Caco-2 (cell line): Measurements from ENCODE around the gene ZBTB48. TPM values are rescaled to one million over a fixed set of nuclear protein-coding genes. Genes with fewer than 3 reads are reported as not detected.
A peak's percentile ranks its signal among the peaks of the same experiment; 100 is the strongest.

Source experiments
- BruUV-seq: library from RNA; stranded (reverse); fragments of 400-500 nt; replicated peaks from 2 replicates; lab custom pipeline; 2021; lab: Mats Ljungman, UMichigan
- CTCF ChIA-PET: fragments of 300-600 bp; sonication (Branson Sonifier 250); formaldehyde crosslinking; loops from one replicate; lab custom pipeline; 2022; ENCODE audit warnings: antibody characterized with exemption; lab: Charles Lee
- POLR2A ChIA-PET: fragments of 300-600 bp; sonication (Branson Sonifier 250); formaldehyde crosslinking; loops from one replicate; lab custom pipeline; 2022; ENCODE audit warnings: antibody characterized with exemption; lab: Charles Lee
- DNase-seq, 2 experiments: peaks; one replicate each; pipeline versions ENCODE4 v3.0.0 to v3.0.0-alpha.2; 2020 to 2022
- H3K27me3 ChIP-seq: replicated peaks from 2 replicates; pipeline ENCODE4 v1.6.0; 2011; ENCODE audit warnings: low read length; ENCODE audit not compliant: control insufficient read depth, insufficient read depth
- H3K36me3 ChIP-seq: 2 replicates; pipeline ENCODE4 v1.5.1; 2011; ENCODE audit warnings: low read length; ENCODE audit not compliant: control insufficient read depth, insufficient read depth
- H3K4me1 ChIP-seq: fragments of 250-450 bp; sonication (Bioruptor Pico); 2 replicates; pipeline ENCODE4 v1.5.1; 2020; ENCODE audit warnings: mild to moderate bottlenecking
- H3K4me3 ChIP-seq: 2 replicates; pipeline ENCODE4 v1.5.1; 2011; ENCODE audit warnings: low read depth, mild to moderate bottlenecking, control low read depth, low read length
- H3K9me3 ChIP-seq: fragments of 250-450 bp; sonication (Bioruptor Pico); 2 replicates; pipeline ENCODE4 v1.5.1; 2020; ENCODE audit warnings: mild to moderate bottlenecking, moderate library complexity
- H3K27ac Mint-ChIP-seq: one replicate; pipeline ENCODE4 v1.8.0; 2022; ENCODE audit warnings: mixed read lengths; ENCODE audit not compliant: unreplicated experiment
- H3K27me3 Mint-ChIP-seq: one replicate; pipeline ENCODE4 v1.8.0; 2022; ENCODE audit warnings: mixed read lengths; ENCODE audit not compliant: insufficient read depth, unreplicated experiment
- H3K36me3 Mint-ChIP-seq: one replicate; pipeline ENCODE4 v1.8.0; 2022; ENCODE audit warnings: mild to moderate bottlenecking, mixed read lengths; ENCODE audit not compliant: insufficient read depth, unreplicated experiment
- H3K4me1 Mint-ChIP-seq: one replicate; pipeline ENCODE4 v1.8.0; 2022; ENCODE audit warnings: low read depth, mixed read lengths; ENCODE audit not compliant: unreplicated experiment
- H3K4me3 Mint-ChIP-seq: one replicate; pipeline ENCODE4 v1.8.0; 2022; ENCODE audit warnings: mild to moderate bottlenecking, moderate library complexity, mixed read lengths; ENCODE audit not compliant: unreplicated experiment
- H3K9me3 Mint-ChIP-seq: one replicate; pipeline ENCODE4 v1.8.0; 2022; ENCODE audit warnings: mixed read lengths; ENCODE audit not compliant: unreplicated experiment
- CTCF ChIP-seq, 2 experiments: fragments of 200-600 bp in 1 of 2; IDR thresholded peaks; 1 replicate in 1 of 2; 2 replicates in 1 of 2; pipeline versions ENCODE4 v1.5.1 to v1.8.0; 2011 to 2022; ENCODE audit warnings: antibody characterized with exemption in 1 of 2, control low read depth in 1 of 2, inconsistent platforms in 1 of 2, low read depth in 1 of 2, low read length in 1 of 2, mild to moderate bottlenecking in 1 of 2, moderate library complexity in 1 of 2; ENCODE audit not compliant: insufficient read depth in 1 of 2, severe bottlenecking in 1 of 2, unreplicated experiment in 1 of 2
- intact Hi-C: fragments of 100-400 bp; cut with micrococcal nuclease; formaldehyde crosslinking; loops from one replicate; pipeline ENCODE4 v1.10.0; 2022; ENCODE audit not compliant: unreplicated experiment
- total RNA-seq: library from RNA; stranded (reverse); gene quantifications from 2 replicates; pipeline ENCODE4 v1.2.3, GENCODE V29; 2022

Gene ZBTB48
- total RNA-seq, 1 experiment from 2014 or later: 22.5 TPM

- H3K4me1 Mint-ChIP-seq: no peaks in the 10 kb centered on the region
- no peaks in the 10 kb centered on the region for H3K9me3 Mint-ChIP-seq
- TSS peak; percentile 24 for BruUV-seq
- H3K4me3 Mint-ChIP-seq: peak overlapping the region; percentile 96
- TF ChIP-seq CTCF (IDR thresholded peaks at IDR 0.05; ENCODE audit: insufficient read depth in 1 of 2, low read depth in 1 of 2, low read length in 1 of 2, severe bottlenecking in 1 of 2, unreplicated experiment in 1 of 2): no peak
- peaks cover 65% of the 10 kb centered on the region for H3K36me3 Mint-ChIP-seq
- Histone ChIP-seq H3K4me3 (peak overlapping the region; percentile 56), H3K9me3 (no peaks in the 10 kb centered on the region), H3K36me3 (peaks cover 6% of the 10 kb centered on the region), H3K27me3 (no peaks in the 10 kb centered on the region), H3K4me1 (peaks cover 9% of the 10 kb centered on the region; the same call in 1 of the 2 replicates)
- DNase-seq: no peak
- no peaks in the 10 kb centered on the region for H3K27me3 Mint-ChIP-seq
- ChIA-PET POLR2A (no interaction called here), CTCF (no interaction called here)
- intact Hi-C loops: loop anchor here (10.0 kb wide), 2 partner anchors 46 to 106 kb away; partner anchors contain the start of genes NOL9, PLEKHG5 and TAS1R1
- H3K27ac Mint-ChIP-seq: peak overlapping the region; percentile 97
Observed at GRCh38 chr1:6600410-6601048, 20.7 kb downstream of the ZBTB48 start.

GRCh38 chr1:6601049-6601922, 21.5 kb downstream of the ZBTB48 start:
- Mint-ChIP-seq H3K27ac (peak overlapping the region; percentile 97), H3K9me3 (no peaks in the 10 kb centered on the region), H3K4me3 (peak overlapping the region; percentile 96), H3K4me1 (no peaks in the 10 kb centered on the region), H3K27me3 (no peaks in the 10 kb centered on the region), H3K36me3 (peaks cover 58% of the 10 kb centered on the region)
- no peak for DNase-seq
- H3K4me1 ChIP-seq: peaks cover 9% of the 10 kb centered on the region; the same call in 1 of the 2 replicates
- H3K4me3 ChIP-seq: peak overlapping the region; percentile 56
- H3K36me3 ChIP-seq: peaks cover 6% of the 10 kb centered on the region
- intact Hi-C loops: loop anchor here (10.0 kb wide), 2 partner anchors 46 to 106 kb away; partner anchors contain the start of genes NOL9, PLEKHG5 and TAS1R1
- BruUV-seq: no TSS peak
- no peaks in the 10 kb centered on the region for H3K27me3 ChIP-seq
- no peak for TF ChIP-seq CTCF (IDR thresholded peaks at IDR 0.05; ENCODE audit: insufficient read depth in 1 of 2, low read depth in 1 of 2, low read length in 1 of 2, severe bottlenecking in 1 of 2, unreplicated experiment in 1 of 2)
- ChIA-PET POLR2A (interaction anchor here (0.6 to 1.0 kb wide), 2 partner anchors 14 to 79 kb away, joined by 3 to 4 read pairs; no protein-coding TSS in a partner anchor), CTCF (interaction anchor here (0.5 kb wide), 1 partner anchor 191 kb away, joined by 6 read pairs; no protein-coding TSS in a partner anchor)
- no peaks in the 10 kb centered on the region for H3K9me3 ChIP-seq
